Measurements from ENCODE around the gene PI3. TPM values are rescaled to one million over a fixed set of nuclear protein-coding genes. Genes with fewer than 3 reads are reported as not detected.

PI3 gene
- total RNA-seq, 3 donors from 2014 or later: 0.88 to 5.9 TPM; not detected in 1

GRCh38 chr20:45140836-45141235 lies 33.9 kb upstream of the PI3 start:
- intact Hi-C loops (cut with DNase I; ENCODE audit: low total_unique reads): no loop called here
- Histone ChIP-seq H3K4me3 (no peak overlapping the region), H3K4me1 (no peaks in the 10 kb centered on the region), H3K36me3 (no peaks in the 10 kb centered on the region), H3K9me3 (no peaks in the 10 kb centered on the region), H3K27me3 (no peaks in the 10 kb centered on the region), H3K27ac (no peak overlapping the region)
- TF ChIP-seq POLR2A (IDR thresholded peaks at IDR 0.05) (no peak), POLR2AphosphoS5 (IDR thresholded peaks at IDR 0.05) (no peak), CTCF (IDR thresholded peaks at IDR 0.05) (no peak)
- DNase-seq (ENCODE audit: low spot score in 2 of 2): no peak

GRCh38 chr20:45149062-45149461 lies 25.6 kb upstream of the PI3 start:
- Histone ChIP-seq H3K36me3 (no peaks in the 10 kb centered on the region), H3K4me1 (no peaks in the 10 kb centered on the region), H3K4me3 (no peak overlapping the region), H3K27me3 (no peaks in the 10 kb centered on the region), H3K9me3 (no peaks in the 10 kb centered on the region), H3K27ac (no peak overlapping the region)
- TF ChIP-seq POLR2A (IDR thresholded peaks at IDR 0.05) (no peak), POLR2AphosphoS5 (IDR thresholded peaks at IDR 0.05) (no peak), CTCF (IDR thresholded peaks at IDR 0.05) (no peak)
- DNase-seq (ENCODE audit: low spot score in 2 of 2): no peak
- intact Hi-C loops (cut with DNase I; ENCODE audit: low total_unique reads): no loop called here

GRCh38 chr20:45152405-45152804 lies 22.3 kb upstream of the PI3 start:
- no peaks in the 10 kb centered on the region for H3K4me1 ChIP-seq
- intact Hi-C loops (cut with DNase I; ENCODE audit: low total_unique reads): no loop called here
- H3K9me3 ChIP-seq: no peaks in the 10 kb centered on the region
- no peak overlapping the region for H3K4me3 ChIP-seq
- DNase-seq (ENCODE audit: low spot score in 2 of 2): no peak
- no peaks in the 10 kb centered on the region for H3K36me3 ChIP-seq
- H3K27me3 ChIP-seq: no peaks in the 10 kb centered on the region
- no peak overlapping the region for H3K27ac ChIP-seq
- no peak for TF ChIP-seq CTCF (IDR thresholded peaks at IDR 0.05)
- TF ChIP-seq POLR2AphosphoS5 (IDR thresholded peaks at IDR 0.05): no peak
- TF ChIP-seq POLR2A (IDR thresholded peaks at IDR 0.05): no peak

GRCh38 chr20:45153147-45153546 lies 21.6 kb upstream of the PI3 start:
- intact Hi-C loops (cut with DNase I; ENCODE audit: low total_unique reads): no loop called here
- Histone ChIP-seq H3K27ac (no peak overlapping the region), H3K36me3 (no peaks in the 10 kb centered on the region), H3K27me3 (no peaks in the 10 kb centered on the region), H3K4me3 (no peak overlapping the region), H3K9me3 (no peaks in the 10 kb centered on the region), H3K4me1 (no peaks in the 10 kb centered on the region)
- DNase-seq (ENCODE audit: low spot score in 2 of 2): no peak
- TF ChIP-seq POLR2A (IDR thresholded peaks at IDR 0.05): no peak
- no peak for TF ChIP-seq POLR2AphosphoS5 (IDR thresholded peaks at IDR 0.05)
- no peak for TF ChIP-seq CTCF (IDR thresholded peaks at IDR 0.05)

- no peak overlapping the region for H3K27ac ChIP-seq
- intact Hi-C loops (cut with DNase I; ENCODE audit: low total_unique reads): no loop called here
- H3K9me3 ChIP-seq: peaks cover 0 to under 1% of the 10 kb centered on the region in 2 donors
- H3K4me1 ChIP-seq: no peaks in the 10 kb centered on the region
- no peak overlapping the region for H3K4me3 ChIP-seq
- no peaks in the 10 kb centered on the region for H3K27me3 ChIP-seq
- no peak for DNase-seq (ENCODE audit: low spot score in 2 of 2)
- no peaks in the 10 kb centered on the region for H3K36me3 ChIP-seq
- no peak for TF ChIP-seq POLR2AphosphoS5 (IDR thresholded peaks at IDR 0.05)
- no peak for TF ChIP-seq CTCF (IDR thresholded peaks at IDR 0.05)
- no peak for TF ChIP-seq POLR2A (IDR thresholded peaks at IDR 0.05)
Measured at GRCh38 chr20:45153752-45154151, 20.9 kb upstream of the PI3 start.

Data from breast epithelium (tissue), 4 donors.